ENCODE data around the gene CTNNBIP1.

The CTNNBIP1 gene

GRCh38 chr1:9840176-9840575 is 69.9 kb downstream of the CTNNBIP1 start:
- DNase-seq (ENCODE audit: low read depth): no peak
- TF ChIP-seq CTCF (IDR thresholded peaks at IDR 0.05; ENCODE audit: low read depth, low read length, missing control alignments): no peak

GRCh38 chr1:9838946-9839345 is 71.1 kb downstream of the CTNNBIP1 start:
- H3K4me3 ChIP-seq (ENCODE audit: low read depth, low read length): no peak overlapping the region
- DNase-seq (ENCODE audit: low read depth): no peak
- TF ChIP-seq CTCF (IDR thresholded peaks at IDR 0.05; ENCODE audit: low read depth, low read length, missing control alignments): no peak

More at GRCh38 chr1:9840176-9840575, 69.9 kb downstream of the CTNNBIP1 start:
- no peak overlapping the region for H3K4me3 ChIP-seq (ENCODE audit: low read depth, low read length)

GRCh38 chr1:9836632-9836960 is 73.5 kb downstream of the CTNNBIP1 start:
- no peak for TF ChIP-seq CTCF (IDR thresholded peaks at IDR 0.05; ENCODE audit: low read depth, low read length, missing control alignments)
- DNase-seq (ENCODE audit: low read depth): no peak

GRCh38 chr1:9835758-9836631 is 74.1 kb downstream of the CTNNBIP1 start:
- no peak for TF ChIP-seq CTCF (IDR thresholded peaks at IDR 0.05; ENCODE audit: low read depth, low read length, missing control alignments)
- no peak overlapping the region for H3K4me3 ChIP-seq (ENCODE audit: low read depth, low read length)
- DNase-seq (ENCODE audit: low read depth): no peak

More at GRCh38 chr1:9836632-9836960, 73.5 kb downstream of the CTNNBIP1 start:
- no peak overlapping the region for H3K4me3 ChIP-seq (ENCODE audit: low read depth, low read length)

GRCh38 chr1:9835404-9835757 is 74.7 kb downstream of the CTNNBIP1 start:
- TF ChIP-seq CTCF (IDR thresholded peaks at IDR 0.05; ENCODE audit: low read depth, low read length, missing control alignments): no peak
- no peak overlapping the region for H3K4me3 ChIP-seq (ENCODE audit: low read depth, low read length)
- no peak for DNase-seq (ENCODE audit: low read depth)

GRCh38 chr1:9833632-9834031 is 76.4 kb downstream of the CTNNBIP1 start:
- DNase-seq (ENCODE audit: low read depth): no peak
- no peak overlapping the region for H3K4me3 ChIP-seq (ENCODE audit: low read depth, low read length)
- no peak for TF ChIP-seq CTCF (IDR thresholded peaks at IDR 0.05; ENCODE audit: low read depth, low read length, missing control alignments)
